ENCODE results near the gene TNFRSF1B. TPM values are rescaled to one million over a fixed set of nuclear protein-coding genes. Genes with fewer than 3 reads are reported as not detected.

Gene TNFRSF1B
- total RNA-seq, 4 donors from 2014 or later: 10.9 to 34.9 (median 31.0) TPM

DNA sequence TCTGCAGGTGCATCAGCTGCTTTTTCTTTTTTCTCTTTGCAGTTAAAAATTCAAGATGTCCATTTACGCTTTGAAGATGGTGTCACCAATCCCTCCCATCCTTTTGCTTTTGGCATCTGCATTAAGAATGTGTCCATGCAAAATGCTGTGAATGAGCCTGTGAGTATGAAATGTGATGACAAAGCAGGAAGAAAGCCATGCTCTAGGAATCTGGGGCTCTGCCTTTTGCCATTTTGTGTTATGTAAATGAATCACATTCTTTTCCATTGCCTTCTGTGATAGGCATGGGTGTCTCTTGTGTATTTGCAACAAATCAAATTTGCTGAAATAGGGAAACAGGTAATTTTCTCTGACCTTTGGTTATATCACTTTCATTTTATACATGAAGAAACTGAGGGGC, 82.4 kb downstream of the TNFRSF1B start:
- peaks cover 3 to 99% of the 10 kb centered on the region in 2 donors for H3K36me3 ChIP-seq
- no peak overlapping the region for H3K27ac ChIP-seq
- H3K9me3 ChIP-seq: no peaks in the 10 kb centered on the region
- H3K27me3 ChIP-seq: no peaks in the 10 kb centered on the region
- no peak overlapping the region for H3K4me3 ChIP-seq
- TF ChIP-seq POLR2A (IDR thresholded peaks at IDR 0.05): no peak
- TF ChIP-seq POLR2AphosphoS5 (IDR thresholded peaks at IDR 0.05): no peak
- TF ChIP-seq EP300 (IDR thresholded peaks at IDR 0.05): no peak
- TF ChIP-seq, protein P1, sequence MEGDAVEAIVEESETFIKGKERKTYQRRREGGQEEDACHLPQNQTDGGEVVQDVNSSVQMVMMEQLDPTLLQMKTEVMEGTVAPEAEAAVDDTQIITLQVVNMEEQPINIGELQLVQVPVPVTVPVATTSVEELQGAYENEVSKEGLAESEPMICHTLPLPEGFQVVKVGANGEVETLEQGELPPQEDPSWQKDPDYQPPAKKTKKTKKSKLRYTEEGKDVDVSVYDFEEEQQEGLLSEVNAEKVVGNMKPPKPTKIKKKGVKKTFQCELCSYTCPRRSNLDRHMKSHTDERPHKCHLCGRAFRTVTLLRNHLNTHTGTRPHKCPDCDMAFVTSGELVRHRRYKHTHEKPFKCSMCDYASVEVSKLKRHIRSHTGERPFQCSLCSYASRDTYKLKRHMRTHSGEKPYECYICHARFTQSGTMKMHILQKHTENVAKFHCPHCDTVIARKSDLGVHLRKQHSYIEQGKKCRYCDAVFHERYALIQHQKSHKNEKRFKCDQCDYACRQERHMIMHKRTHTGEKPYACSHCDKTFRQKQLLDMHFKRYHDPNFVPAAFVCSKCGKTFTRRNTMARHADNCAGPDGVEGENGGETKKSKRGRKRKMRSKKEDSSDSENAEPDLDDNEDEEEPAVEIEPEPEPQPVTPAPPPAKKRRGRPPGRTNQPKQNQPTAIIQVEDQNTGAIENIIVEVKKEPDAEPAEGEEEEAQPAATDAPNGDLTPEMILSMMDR (IDR thresholded peaks at IDR 0.05): no peak
- no peak for ATAC-seq
- peaks cover 0 to 4% (median 0%) of the 10 kb centered on the region in 3 donors for H3K4me1 ChIP-seq
- 100% methylated on average over 1 of the region's 1 CpG for WGBS, 2 donors (ENCODE audit: low coverage in 1 of 2)

DNA sequence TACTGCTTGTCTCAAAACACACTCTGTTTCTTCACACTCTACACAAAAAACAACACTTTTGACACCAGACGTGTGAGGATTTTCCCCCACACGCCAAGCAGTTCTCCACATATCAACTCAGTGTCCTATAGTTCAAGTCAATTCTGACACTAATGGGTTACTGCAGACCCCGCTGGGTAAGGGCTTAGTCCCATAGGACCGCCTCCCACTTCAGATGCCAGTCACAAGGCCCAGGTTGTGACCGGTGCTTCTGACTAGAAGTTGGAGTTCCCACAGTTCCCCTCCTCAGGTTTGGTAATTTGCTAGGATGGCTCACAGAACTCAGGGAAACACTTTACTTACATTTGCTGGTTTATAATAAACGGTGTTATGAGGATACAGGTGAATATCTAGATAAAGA, 83.0 kb downstream of the TNFRSF1B start:
- TF ChIP-seq POLR2A (IDR thresholded peaks at IDR 0.05) (no peak), POLR2AphosphoS5 (IDR thresholded peaks at IDR 0.05) (no peak), EP300 (IDR thresholded peaks at IDR 0.05) (no peak)
- TF ChIP-seq, protein P1 (IDR thresholded peaks at IDR 0.05): no peak
- H3K36me3 ChIP-seq: peaks cover 3 to 99% of the 10 kb centered on the region in 2 donors

DNA sequence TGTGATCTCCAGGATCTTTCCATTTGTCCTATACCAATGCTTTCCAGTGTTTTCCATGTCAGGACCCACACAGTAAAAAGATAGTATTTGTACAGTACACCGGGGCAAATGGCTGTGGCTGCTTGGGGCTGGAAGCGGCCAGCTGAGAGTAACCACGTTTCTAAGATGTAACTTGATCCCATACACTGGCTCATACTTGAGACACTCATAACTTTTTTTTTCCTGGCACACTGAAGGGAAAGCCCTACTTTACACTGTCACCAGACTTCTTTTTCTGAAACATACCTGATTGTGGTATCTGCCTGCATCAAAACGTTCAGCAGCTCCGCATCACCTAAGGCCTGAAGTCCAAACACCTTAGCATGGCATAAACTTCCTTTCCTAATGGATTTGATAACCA, 84.7 kb downstream of the TNFRSF1B start:
- WGBS, 2 donors (ENCODE audit: low coverage in 1 of 2): 44 to 57% methylated on average over 4 of the region's 5 CpGs
- TF ChIP-seq POLR2A (IDR thresholded peaks at IDR 0.05) (no peak), POLR2AphosphoS5 (IDR thresholded peaks at IDR 0.05) (no peak), EP300 (IDR thresholded peaks at IDR 0.05) (no peak)
- TF ChIP-seq, protein P1 (IDR thresholded peaks at IDR 0.05): no peak

More for the DNA sequence above, 83.0 kb downstream of the TNFRSF1B start:
- WGBS, 2 donors (ENCODE audit: low coverage in 1 of 2): 80 to 82% methylated on average over 3 to 5 of the region's 6 CpGs
- Histone ChIP-seq H3K4me1 (peaks cover 0 to 4% (median 0%) of the 10 kb centered on the region in 3 donors), H3K27ac (no peak overlapping the region), H3K9me3 (no peaks in the 10 kb centered on the region), H3K27me3 (no peaks in the 10 kb centered on the region), H3K4me3 (no peak overlapping the region)
- no peak for ATAC-seq

DNA sequence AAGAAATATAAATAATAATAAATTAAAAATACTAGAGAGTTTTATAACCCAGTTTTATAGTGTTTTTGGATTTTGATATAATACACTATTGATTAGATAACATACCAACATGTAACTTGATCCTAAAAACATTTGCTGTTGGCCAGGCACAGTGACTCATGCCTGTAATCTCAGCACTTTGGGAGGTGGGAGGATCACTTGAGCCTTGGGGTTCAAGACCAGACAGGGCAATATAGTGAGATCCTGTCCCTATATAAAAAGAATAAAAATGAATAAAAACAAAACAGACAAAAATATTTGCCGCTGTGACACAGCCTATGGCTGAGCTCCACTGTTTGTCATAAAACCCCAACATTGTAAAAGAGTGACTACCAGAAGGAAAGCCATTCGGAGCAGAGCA, 89.1 kb downstream of the TNFRSF1B start:
- no peak overlapping the region for H3K4me3 ChIP-seq
- no peak overlapping the region for H3K27ac ChIP-seq
- no peaks in the 10 kb centered on the region for H3K27me3 ChIP-seq
- no peak for TF ChIP-seq EP300 (IDR thresholded peaks at IDR 0.05)
- no peak for TF ChIP-seq POLR2AphosphoS5 (IDR thresholded peaks at IDR 0.05)
- no peak for TF ChIP-seq POLR2A (IDR thresholded peaks at IDR 0.05)
- TF ChIP-seq, protein P1 (IDR thresholded peaks at IDR 0.05): no peak
- peaks cover 0 to 100% of the 10 kb centered on the region in 2 donors for H3K36me3 ChIP-seq
- H3K9me3 ChIP-seq: no peaks in the 10 kb centered on the region
- H3K4me1 ChIP-seq: no peaks in the 10 kb centered on the region
- no peak for ATAC-seq
- 100% methylated on average over 2 of the region's 2 CpGs for whole genome bisulfite sequencing, 2 donors (ENCODE audit: low coverage in 1 of 2)

More for the DNA sequence above, 84.7 kb downstream of the TNFRSF1B start:
- Histone ChIP-seq H3K27ac (no peak overlapping the region), H3K36me3 (peaks cover 3 to 99% of the 10 kb centered on the region in 2 donors), H3K9me3 (no peaks in the 10 kb centered on the region), H3K27me3 (no peaks in the 10 kb centered on the region), H3K4me1 (no peaks in the 10 kb centered on the region), H3K4me3 (no peak overlapping the region)
- no peak for ATAC-seq

DNA sequence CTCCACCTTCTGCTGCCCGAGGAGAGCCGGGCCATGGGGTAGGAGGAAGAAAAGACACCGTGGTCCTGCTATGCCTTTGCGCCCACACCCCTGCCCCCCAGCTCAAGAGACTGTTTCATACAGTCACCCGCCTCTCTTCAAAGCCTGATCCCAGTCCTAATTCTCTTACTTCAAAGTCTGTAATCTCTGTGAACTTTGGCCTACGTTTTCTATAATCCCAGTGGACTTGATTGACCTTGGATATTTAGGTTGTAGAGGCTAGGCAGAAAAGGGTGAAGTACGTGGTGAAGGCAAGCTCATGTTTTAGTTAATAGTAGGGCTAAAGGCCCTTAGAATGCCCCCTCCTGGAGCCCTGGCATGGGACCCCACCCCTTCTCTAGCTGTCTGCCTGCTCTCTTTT, 91.5 kb downstream of the TNFRSF1B start:
- Histone ChIP-seq H3K4me1 (no peaks in the 10 kb centered on the region), H3K27ac (no peak overlapping the region), H3K36me3 (peaks cover 11 to 100% of the 10 kb centered on the region in 2 donors), H3K27me3 (no peaks in the 10 kb centered on the region), H3K4me3 (no peak overlapping the region), H3K9me3 (no peaks in the 10 kb centered on the region)
- ATAC-seq: no peak
- 56 to 85% methylated on average over 3 to 7 of the region's 7 CpGs for WGBS, 2 donors (ENCODE audit: low coverage in 1 of 2)
- TF ChIP-seq POLR2AphosphoS5 (IDR thresholded peaks at IDR 0.05): no peak
- TF ChIP-seq, protein P1 (IDR thresholded peaks at IDR 0.05): no peak
- no peak for TF ChIP-seq EP300 (IDR thresholded peaks at IDR 0.05)
- no peak for TF ChIP-seq POLR2A (IDR thresholded peaks at IDR 0.05)

Measured in gastroesophageal sphincter (tissue), 4 donors.